ENCODE data around the gene NELFA.
"Not testable (repeated sequence)": the region's sequence is repeated elsewhere in the genome, so short reads cannot be mapped to it uniquely, and the experiment has no call there.

The NELFA gene

GRCh38 chr4:2008671-2008920, 178 bp downstream of the NELFA start:
- peak overlapping the region; percentile 99 for H3K4me3 ChIP-seq (ENCODE audit: low read length)

DNA sequence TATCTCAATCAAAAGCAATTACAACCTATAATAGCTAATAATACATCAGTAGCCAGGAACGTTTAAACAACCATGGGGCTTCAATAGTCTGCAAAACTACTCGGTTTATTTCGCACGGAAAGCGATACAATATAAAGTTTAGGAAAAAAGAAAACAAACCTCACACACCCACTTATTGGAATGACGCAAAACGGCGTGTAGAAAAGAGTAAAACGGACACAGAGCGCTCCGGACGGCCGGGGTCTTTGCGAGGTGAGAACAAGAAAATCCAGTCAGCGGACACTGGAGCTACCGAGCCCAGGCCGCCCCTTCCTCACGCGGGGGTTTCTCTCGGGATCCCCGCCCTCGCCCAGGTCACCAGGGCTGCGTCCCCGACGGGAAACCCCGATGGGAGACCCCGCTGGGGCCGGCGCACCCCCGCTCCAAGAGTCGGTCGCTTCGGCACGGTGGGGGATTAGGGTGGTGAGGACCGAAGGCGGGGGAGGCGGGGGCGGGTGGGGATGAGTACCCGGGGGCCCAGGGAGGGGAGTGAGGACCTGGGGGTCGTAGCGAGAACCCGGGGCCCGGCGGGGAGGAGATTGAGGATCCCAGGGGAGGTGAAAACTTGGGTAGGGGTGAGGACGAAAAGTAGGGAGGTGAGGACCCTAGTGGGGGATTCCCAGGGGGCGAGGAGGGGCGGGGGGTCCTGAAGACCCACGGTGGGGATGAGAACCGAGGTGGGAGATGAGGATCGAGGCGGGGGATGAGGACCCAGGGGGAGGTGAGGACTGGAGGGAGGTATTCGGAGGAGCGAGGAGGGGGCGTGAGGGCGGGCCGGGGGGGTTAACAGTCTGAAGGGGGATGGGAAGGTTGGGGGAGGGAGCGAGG, 737 bp downstream of the NELFA start:
- peak overlapping the region; percentile 99 for H3K4me3 ChIP-seq (ENCODE audit: low read length)
- no peak for DNase-seq (ENCODE audit: low read depth)
- TF ChIP-seq, protein P1, sequence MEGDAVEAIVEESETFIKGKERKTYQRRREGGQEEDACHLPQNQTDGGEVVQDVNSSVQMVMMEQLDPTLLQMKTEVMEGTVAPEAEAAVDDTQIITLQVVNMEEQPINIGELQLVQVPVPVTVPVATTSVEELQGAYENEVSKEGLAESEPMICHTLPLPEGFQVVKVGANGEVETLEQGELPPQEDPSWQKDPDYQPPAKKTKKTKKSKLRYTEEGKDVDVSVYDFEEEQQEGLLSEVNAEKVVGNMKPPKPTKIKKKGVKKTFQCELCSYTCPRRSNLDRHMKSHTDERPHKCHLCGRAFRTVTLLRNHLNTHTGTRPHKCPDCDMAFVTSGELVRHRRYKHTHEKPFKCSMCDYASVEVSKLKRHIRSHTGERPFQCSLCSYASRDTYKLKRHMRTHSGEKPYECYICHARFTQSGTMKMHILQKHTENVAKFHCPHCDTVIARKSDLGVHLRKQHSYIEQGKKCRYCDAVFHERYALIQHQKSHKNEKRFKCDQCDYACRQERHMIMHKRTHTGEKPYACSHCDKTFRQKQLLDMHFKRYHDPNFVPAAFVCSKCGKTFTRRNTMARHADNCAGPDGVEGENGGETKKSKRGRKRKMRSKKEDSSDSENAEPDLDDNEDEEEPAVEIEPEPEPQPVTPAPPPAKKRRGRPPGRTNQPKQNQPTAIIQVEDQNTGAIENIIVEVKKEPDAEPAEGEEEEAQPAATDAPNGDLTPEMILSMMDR (conservative IDR thresholded peaks at IDR 0.05; ENCODE audit: low read length), result no peak

More at GRCh38 chr4:2008671-2008920, 178 bp downstream of the NELFA start:
- TF ChIP-seq, protein P1 (conservative IDR thresholded peaks at IDR 0.05; ENCODE audit: low read length), result no peak
- DNase-seq (ENCODE audit: low read depth), result no peak

GRCh38 chr4:2006956-2007653, 1.7 kb downstream of the NELFA start:
- no peak for DNase-seq (ENCODE audit: low read depth)
- TF ChIP-seq, protein P1 (conservative IDR thresholded peaks at IDR 0.05; ENCODE audit: low read length), result no peak
- peak overlapping the region; percentile 99 for H3K4me3 ChIP-seq (ENCODE audit: low read length)

DNA sequence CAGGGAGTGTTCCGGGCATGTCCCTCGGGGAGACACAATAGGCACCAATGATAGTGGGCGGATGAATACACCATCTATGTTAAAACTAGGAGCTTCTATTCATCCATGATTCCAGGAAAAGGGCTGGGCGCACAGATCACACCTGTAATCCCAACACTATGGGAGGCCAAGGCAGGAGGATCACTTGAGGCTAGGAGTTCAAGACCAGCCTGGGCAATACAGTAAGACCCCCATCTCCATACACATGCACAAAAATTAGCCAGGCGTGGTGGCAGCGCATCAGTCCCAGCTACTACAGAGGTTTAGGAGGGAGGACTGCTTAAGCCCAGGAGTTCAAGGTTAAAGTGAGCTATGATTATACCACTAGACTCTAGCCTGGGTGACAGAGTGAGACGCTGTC, 2.4 kb downstream of the NELFA start:
- TF ChIP-seq, protein P1 (conservative IDR thresholded peaks at IDR 0.05; ENCODE audit: low read length), result no peak
- DNase-seq (ENCODE audit: low read depth), result no peak
- no peak overlapping the region for H3K4me3 ChIP-seq (ENCODE audit: low read length)

GRCh38 chr4:2003361-2003760, 5.4 kb downstream of the NELFA start:
- DNase-seq (ENCODE audit: low read depth); H3K4me3 ChIP-seq (ENCODE audit: low read length): not testable (repeated sequence)

DNA sequence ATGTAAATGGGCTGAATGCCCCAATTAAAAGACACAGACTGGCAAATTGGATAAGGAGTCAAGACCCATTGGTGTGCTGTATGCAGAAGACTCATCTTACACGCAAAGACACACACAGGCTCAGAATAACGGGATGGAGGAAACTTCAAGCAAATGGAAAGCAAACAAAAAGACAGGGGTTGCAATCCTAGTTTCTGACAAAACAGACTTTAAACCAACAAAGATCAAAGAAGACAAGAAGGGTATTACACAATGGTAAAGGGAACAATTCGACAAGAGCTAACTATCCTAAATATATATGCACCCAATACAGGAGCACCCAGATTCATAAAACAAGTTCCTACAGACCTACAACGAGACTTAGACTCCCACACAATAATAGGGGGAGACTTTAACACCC, 9.5 kb downstream of the NELFA start:
- DNase-seq (ENCODE audit: low read depth); H3K4me3 ChIP-seq (ENCODE audit: low read length): not testable (repeated sequence)

DNA sequence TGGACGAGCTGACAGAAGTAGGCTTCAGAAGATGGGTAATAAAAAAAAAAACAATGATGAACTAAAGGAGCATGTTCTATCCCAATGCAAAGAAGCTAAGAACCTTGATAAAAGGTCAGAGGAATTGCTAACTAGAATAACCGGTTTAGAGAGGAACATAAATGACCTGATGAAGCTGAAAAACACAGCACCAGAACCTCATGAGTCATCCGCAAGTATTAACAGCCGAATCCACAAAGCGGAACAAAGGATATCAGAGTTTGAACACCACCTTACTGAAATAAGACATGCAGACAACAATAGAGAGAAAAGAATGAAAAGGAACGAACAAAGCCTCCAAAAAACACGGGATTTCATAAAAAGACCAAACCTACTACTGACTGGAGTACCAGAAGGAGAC, 10.5 kb downstream of the NELFA start:
- no peak overlapping the region for H3K4me3 ChIP-seq (ENCODE audit: low read length)
- TF ChIP-seq, protein P1 (conservative IDR thresholded peaks at IDR 0.05; ENCODE audit: low read length), result no peak
- DNase-seq (ENCODE audit: low read depth), result no peak

- DNase-seq (ENCODE audit: low read depth), result no peak
- TF ChIP-seq, protein P1 (conservative IDR thresholded peaks at IDR 0.05; ENCODE audit: low read length), result no peak
- H3K4me3 ChIP-seq (ENCODE audit: low read length), result no peak overlapping the region
Measured at GRCh38 chr4:1997712-1998111, 11.1 kb downstream of the NELFA start.

Data from AG10803 (cell line).